Right lobe of liver (tissue), 4 donors: ENCODE measurements around the gene GABRB2.

Experiments used
- POLR2A ChIP-seq: fragments of 450-650 bp; IDR thresholded peaks from one replicate; pipeline ENCODE4 v1.6.1; 2017; ENCODE audit warnings: antibody characterized with exemption, mild to moderate bottlenecking
- TF ChIP-seq, protein P1 (sequence below), 4 donors: fragments of 200-600 bp in 3 of 4; fragments of 450-650 bp in 1 of 4; IDR thresholded peaks; one replicate each; pipeline versions ENCODE4 v1.5.1 to v1.8.0; 2016 to 2022; ENCODE audit warnings: antibody characterized with exemption in 4 of 4, mild to moderate bottlenecking in 2 of 4
- donor health status: DM: no; HTN: no; CAD: no.
- donor health status: DM: no; HTN: no; CAD: no.
- donor health status: DM: no; HTN: yes; CAD: no.

DNA sequence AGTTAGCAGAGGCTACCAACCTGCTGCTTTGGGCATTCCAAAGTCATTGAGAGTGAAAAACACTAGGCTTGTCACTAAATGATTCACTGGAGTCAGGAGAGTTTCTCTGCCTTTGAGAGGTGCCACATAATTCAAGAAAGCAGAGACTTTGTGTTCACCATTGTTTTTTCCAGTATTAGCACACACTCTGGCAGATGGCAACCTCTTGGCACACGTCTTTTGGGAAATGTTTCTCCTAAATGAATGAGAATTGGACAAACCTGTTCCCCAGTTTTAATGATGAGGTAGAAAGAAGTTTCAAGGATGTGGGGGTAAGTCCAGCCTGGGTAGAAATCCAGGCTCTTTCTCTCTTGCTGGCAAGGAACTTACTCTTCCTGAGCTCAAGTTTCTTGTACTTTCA, 259.1 kb downstream of the GABRB2 start:
- TF ChIP-seq, protein P1, sequence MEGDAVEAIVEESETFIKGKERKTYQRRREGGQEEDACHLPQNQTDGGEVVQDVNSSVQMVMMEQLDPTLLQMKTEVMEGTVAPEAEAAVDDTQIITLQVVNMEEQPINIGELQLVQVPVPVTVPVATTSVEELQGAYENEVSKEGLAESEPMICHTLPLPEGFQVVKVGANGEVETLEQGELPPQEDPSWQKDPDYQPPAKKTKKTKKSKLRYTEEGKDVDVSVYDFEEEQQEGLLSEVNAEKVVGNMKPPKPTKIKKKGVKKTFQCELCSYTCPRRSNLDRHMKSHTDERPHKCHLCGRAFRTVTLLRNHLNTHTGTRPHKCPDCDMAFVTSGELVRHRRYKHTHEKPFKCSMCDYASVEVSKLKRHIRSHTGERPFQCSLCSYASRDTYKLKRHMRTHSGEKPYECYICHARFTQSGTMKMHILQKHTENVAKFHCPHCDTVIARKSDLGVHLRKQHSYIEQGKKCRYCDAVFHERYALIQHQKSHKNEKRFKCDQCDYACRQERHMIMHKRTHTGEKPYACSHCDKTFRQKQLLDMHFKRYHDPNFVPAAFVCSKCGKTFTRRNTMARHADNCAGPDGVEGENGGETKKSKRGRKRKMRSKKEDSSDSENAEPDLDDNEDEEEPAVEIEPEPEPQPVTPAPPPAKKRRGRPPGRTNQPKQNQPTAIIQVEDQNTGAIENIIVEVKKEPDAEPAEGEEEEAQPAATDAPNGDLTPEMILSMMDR (IDR thresholded peaks at IDR 0.05) = no peak
- TF ChIP-seq POLR2A = no peak
